Measurements from ENCODE around the gene SH3RF2.

SH3RF2 gene

GRCh38 chr5:145919413-145919812 lies 17.0 kb upstream of the SH3RF2 start:
- H3K4me3 ChIP-seq: no peak overlapping the region
- no peak overlapping the region for H3K27ac ChIP-seq

- Histone ChIP-seq H3K27ac (peak overlapping the region in 4 of 21 experiments; percentile 24 to 35 (median 31)), H3K4me3 (no peak overlapping the region)
Observed at GRCh38 chr5:145920542-145921210, 15.7 kb upstream of the SH3RF2 start.

GRCh38 chr5:145921211-145921610 lies 15.2 kb upstream of the SH3RF2 start:
- Histone ChIP-seq H3K27ac (peak overlapping the region in 3 of 21 experiments; percentile 29 to 35 (median 33)), H3K4me3 (no peak overlapping the region)

- H3K27ac ChIP-seq: peak overlapping the region in 4 of 21 experiments; percentile 3 to 37 (median 26)
- no peak overlapping the region for H3K4me3 ChIP-seq
Observed at GRCh38 chr5:145922059-145922458, 14.3 kb upstream of the SH3RF2 start.

GRCh38 chr5:145923405-145923804 lies 13.0 kb upstream of the SH3RF2 start:
- H3K4me3 ChIP-seq: no peak overlapping the region

GRCh38 chr5:145924849-145925248 lies 11.5 kb upstream of the SH3RF2 start:
- Histone ChIP-seq H3K4me3 (no peak overlapping the region), H3K27ac (peak overlapping the region in 13 of 21 experiments; percentile 4 to 62 (median 54))

More at GRCh38 chr5:145923405-145923804, 13.0 kb upstream of the SH3RF2 start:
- H3K27ac ChIP-seq: no peak overlapping the region

GRCh38 chr5:145925353-145925752 lies 11.0 kb upstream of the SH3RF2 start:
- no peak overlapping the region for H3K4me3 ChIP-seq
- H3K27ac ChIP-seq: peak overlapping the region in 12 of 21 experiments; percentile 3 to 62 (median 52)

- Histone ChIP-seq H3K4me3 (no peak overlapping the region), H3K27ac (peak overlapping the region in 11 of 21 experiments; percentile 0 to 58 (median 27))
Observed at GRCh38 chr5:145925803-145926202, 10.6 kb upstream of the SH3RF2 start.

GRCh38 chr5:145931718-145932117 lies 4.7 kb upstream of the SH3RF2 start:
- no peak overlapping the region for H3K27ac ChIP-seq
- no peak overlapping the region for H3K4me3 ChIP-seq

- Histone ChIP-seq H3K27ac (no peak overlapping the region), H3K4me3 (no peak overlapping the region)
Observed at GRCh38 chr5:145934276-145934675, 2.1 kb upstream of the SH3RF2 start.

- peak overlapping the region in 20 of 21 experiments; percentile 45 to 89 (median 80) for H3K27ac ChIP-seq
Observed at GRCh38 chr5:145937432-145938250, 1.3 kb downstream of the SH3RF2 start.

GRCh38 chr5:145938776-145939539 lies 2.6 kb downstream of the SH3RF2 start:
- H3K27ac ChIP-seq: peak overlapping the region in 15 of 21 experiments; percentile 24 to 89 (median 80)
- peak overlapping the region; percentile 33 to 54 (median 45) for H3K4me3 ChIP-seq

More at GRCh38 chr5:145937432-145938250, 1.3 kb downstream of the SH3RF2 start:
- H3K4me3 ChIP-seq: peak overlapping the region; percentile 33 to 54 (median 45)

GRCh38 chr5:145939540-145940065 lies 3.2 kb downstream of the SH3RF2 start:
- Histone ChIP-seq H3K4me3 (peak overlapping the region; percentile 33 to 54 (median 45)), H3K27ac (peak overlapping the region in 9 of 21 experiments; percentile 6 to 84 (median 53))

- H3K27ac ChIP-seq: peak overlapping the region in 13 of 21 experiments; percentile 1 to 59 (median 40)
- no peak overlapping the region for H3K4me3 ChIP-seq
Observed at GRCh38 chr5:145941096-145941447, 4.7 kb downstream of the SH3RF2 start.

GRCh38 chr5:145941448-145942130 lies 5.2 kb downstream of the SH3RF2 start:
- peak overlapping the region in 11 of 21 experiments; percentile 2 to 58 (median 39) for H3K27ac ChIP-seq
- no peak overlapping the region for H3K4me3 ChIP-seq

GRCh38 chr5:145942201-145942600 lies 5.8 kb downstream of the SH3RF2 start:
- H3K27ac ChIP-seq: peak overlapping the region in 10 of 21 experiments; percentile 5 to 64 (median 24)
- H3K4me3 ChIP-seq: no peak overlapping the region

- Histone ChIP-seq H3K4me3 (no peak overlapping the region), H3K27ac (peak overlapping the region in 8 of 21 experiments; percentile 8 to 64 (median 34))
Observed at GRCh38 chr5:145942749-145943148, 6.4 kb downstream of the SH3RF2 start.

GRCh38 chr5:145943674-145944121 lies 7.3 kb downstream of the SH3RF2 start:
- peak overlapping the region in 1 of 21 experiments; percentile 14 for H3K27ac ChIP-seq
- H3K4me3 ChIP-seq: no peak overlapping the region

GRCh38 chr5:145944328-145944727 lies 8.0 kb downstream of the SH3RF2 start:
- no peak overlapping the region for H3K27ac ChIP-seq

More at GRCh38 chr5:145944328-145944727, 8.0 kb downstream of the SH3RF2 start:
- no peak overlapping the region for H3K4me3 ChIP-seq

Measured in skin epidermis (tissue), 12 donors.